Mesenchymal stem cell (in vitro differentiated cells and primary cell): Measurements from ENCODE around the gene SLC6A12.

Experiments
- DNase-seq: peaks from one replicate; pipeline ENCODE4 v3.0.0-alpha.2; 2013
- H2AFZ ChIP-seq: one replicate; pipeline ENCODE4 v1.6.1; 2013; ENCODE audit warnings: low read depth, mild to moderate bottlenecking, control low read depth, inconsistent platforms, low read length, moderate library complexity
- H2AK5ac ChIP-seq: 2 replicates; pipeline ENCODE4 v1.6.1; 2013; ENCODE audit warnings: low read length, moderate library complexity, mild to moderate bottlenecking, inconsistent platforms; ENCODE audit not compliant: severe bottlenecking
- H2BK120ac ChIP-seq: one replicate; pipeline ENCODE4 v1.6.1; 2013; ENCODE audit warnings: low read depth, mild to moderate bottlenecking, inconsistent platforms, low read length, moderate library complexity
- H2BK12ac ChIP-seq, 2 experiments: one replicate each; pipeline ENCODE4 v1.6.1; 2013; ENCODE audit warnings: inconsistent platforms in 2 of 2, low read length in 2 of 2, mild to moderate bottlenecking in 2 of 2, moderate library complexity in 2 of 2, control low read depth in 1 of 2
- H2BK15ac ChIP-seq: one replicate; pipeline ENCODE4 v1.6.1; 2013; ENCODE audit warnings: mild to moderate bottlenecking, low read depth, inconsistent platforms; ENCODE audit not compliant: poor library complexity, severe bottlenecking
- H2BK5ac ChIP-seq: 2 replicates; pipeline ENCODE4 v1.6.1; 2013; ENCODE audit warnings: low read depth, mild to moderate bottlenecking, low read length, control low read depth, inconsistent platforms; ENCODE audit not compliant: poor library complexity, severe bottlenecking
- H3K14ac ChIP-seq, 2 experiments: one replicate each; pipeline ENCODE4 v1.6.1; 2013; ENCODE audit warnings: inconsistent platforms in 2 of 2, low read length in 2 of 2, control low read depth in 1 of 2, mild to moderate bottlenecking in 1 of 2, moderate library complexity in 1 of 2
- H3K18ac ChIP-seq, 2 experiments: one replicate each; pipeline ENCODE4 v1.6.1; 2013; ENCODE audit warnings: inconsistent platforms in 2 of 2, low read length in 2 of 2, control low read depth in 1 of 2, low read depth in 1 of 2, mild to moderate bottlenecking in 1 of 2
- H3K23ac ChIP-seq, 2 experiments: one replicate each; pipeline ENCODE4 v1.6.1; 2013; ENCODE audit warnings: inconsistent platforms in 2 of 2, low read length in 2 of 2, mild to moderate bottlenecking in 2 of 2, moderate library complexity in 2 of 2, control low read depth in 1 of 2
- H3K27ac ChIP-seq: 2 replicates; pipeline ENCODE4 v1.5.1; 2013; ENCODE audit warnings: mild to moderate bottlenecking, moderate library complexity, low read length, control low read depth, inconsistent platforms; ENCODE audit not compliant: poor library complexity, severe bottlenecking
- H3K27me3 ChIP-seq, 2 experiments: 2 replicates each; pipeline versions ENCODE4 v1.6.1 to v1.7.0; 2013; ENCODE audit warnings: low read length in 2 of 2, mild to moderate bottlenecking in 2 of 2, moderate library complexity in 2 of 2, control low read depth in 1 of 2, inconsistent platforms in 1 of 2; ENCODE audit not compliant: control insufficient read depth in 1 of 2, insufficient read depth in 1 of 2
- H3K36me3 ChIP-seq, 2 experiments: 2 replicates each; pipeline versions ENCODE4 v1.6.1 to v1.7.0; 2013; ENCODE audit warnings: low read length in 2 of 2, control low read depth in 1 of 2, inconsistent platforms in 1 of 2, low read depth in 1 of 2, mild to moderate bottlenecking in 1 of 2; ENCODE audit not compliant: insufficient read depth in 2 of 2, control insufficient read depth in 1 of 2
- H3K4ac ChIP-seq, 2 experiments: one replicate each; pipeline ENCODE4 v1.6.1; 2013; ENCODE audit warnings: inconsistent platforms in 2 of 2, low read length in 2 of 2, mild to moderate bottlenecking in 2 of 2, moderate library complexity in 2 of 2, control low read depth in 1 of 2, low read depth in 1 of 2
- H3K4me1 ChIP-seq: 2 replicates; pipeline ENCODE4 v1.6.1; 2013; ENCODE audit warnings: low read depth, low read length, control low read depth; ENCODE audit not compliant: control insufficient read depth, insufficient read depth
- H3K4me2 ChIP-seq: 2 replicates; pipeline ENCODE4 v1.6.1; 2013; ENCODE audit warnings: low read length, mild to moderate bottlenecking, inconsistent platforms; ENCODE audit not compliant: poor library complexity, severe bottlenecking
- H3K4me3 ChIP-seq, 2 experiments: 2 replicates each; pipeline versions ENCODE4 v1.5.1 to v1.7.0; 2013; ENCODE audit warnings: low read length in 2 of 2, mild to moderate bottlenecking in 2 of 2, control low read depth in 1 of 2, low read depth in 1 of 2; ENCODE audit not compliant: insufficient read depth in 1 of 2
- H3K79me1 ChIP-seq: replicated peaks from 2 replicates; pipeline ENCODE4 v1.6.1; 2013; ENCODE audit warnings: mild to moderate bottlenecking, control low read depth, low read length, inconsistent platforms; ENCODE audit not compliant: poor library complexity, severe bottlenecking
- H3K9ac ChIP-seq: 2 replicates; pipeline ENCODE4 v1.7.0; 2013; ENCODE audit warnings: mild to moderate bottlenecking, low read length, moderate library complexity
- H3K9me3 ChIP-seq: 2 replicates; pipeline ENCODE4 v1.7.0; 2013; ENCODE audit warnings: mild to moderate bottlenecking, low read length; ENCODE audit not compliant: control insufficient read depth
- H4K8ac ChIP-seq: one replicate; pipeline ENCODE4 v1.6.1; 2013; ENCODE audit warnings: inconsistent platforms, mild to moderate bottlenecking, low read length, moderate library complexity
- H4K91ac ChIP-seq: one replicate; pipeline ENCODE4 v1.6.1; 2013; ENCODE audit warnings: mild to moderate bottlenecking, low read length, inconsistent platforms
- WGBS: methylation state at CpG from one replicate; pipeline ENCODE4 v1.1.7; 2013; ENCODE audit warnings: mixed read lengths; 5-methylcytosine and 5-hydroxymethylcytosine counted together

SLC6A12 gene

DNA sequence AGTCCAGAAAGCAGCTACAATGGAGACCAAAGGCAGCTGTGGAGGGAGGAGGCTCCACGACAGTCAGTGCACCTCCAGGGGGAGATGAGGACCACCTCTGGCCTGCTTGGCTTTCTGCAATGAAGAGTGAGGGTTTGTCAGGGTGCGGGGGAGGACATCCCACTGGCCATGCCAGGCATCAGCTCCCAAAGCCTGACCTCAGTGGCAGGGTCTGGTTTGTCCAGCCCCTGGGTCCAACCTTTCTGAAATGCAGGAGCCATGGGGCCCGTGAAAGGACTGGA is 35.2 kb downstream of the SLC6A12 start:
- 91% methylated on average over 3 of the region's 3 CpGs for WGBS
- no peak overlapping the region for H2AFZ ChIP-seq
- DNase-seq = no peak

GRCh38 chr12:177980-178828 is 35.8 kb downstream of the SLC6A12 start:
- peak overlapping the region; percentile 4 for H2AK5ac ChIP-seq
- H3K4ac ChIP-seq = no peak overlapping the region
- 92% methylated on average over 17 of the region's 20 CpGs for WGBS
- H3K4me2 ChIP-seq = no peak overlapping the region
- no peak overlapping the region for H4K8ac ChIP-seq
- H2AFZ ChIP-seq = no peak overlapping the region
- H3K27ac ChIP-seq = no peak overlapping the region
- no peak overlapping the region for H2BK12ac ChIP-seq
- H3K27me3 ChIP-seq = peaks cover 0 to 13% of the 10 kb centered on the region in 2 experiments
- H2BK120ac ChIP-seq = no peak overlapping the region
- H2BK5ac ChIP-seq = no peak overlapping the region
- H4K91ac ChIP-seq = no peak overlapping the region
- H3K9ac ChIP-seq = no peak overlapping the region
- H3K9me3 ChIP-seq = no peaks in the 10 kb centered on the region
- H3K14ac ChIP-seq = peak overlapping the region in 1 of 2 experiments; percentile 13
- no peak overlapping the region for H3K23ac ChIP-seq
- DNase-seq = no peak
- H3K4me1 ChIP-seq = peaks cover 79% of the 10 kb centered on the region
- peaks cover 0 to 3% of the 10 kb centered on the region in 2 experiments for H3K36me3 ChIP-seq
- H3K18ac ChIP-seq = peak overlapping the region in 1 of 2 experiments; percentile 25
- no peak overlapping the region for H2BK15ac ChIP-seq
- peaks cover 2% of the 10 kb centered on the region for H3K79me1 ChIP-seq
- H3K4me3 ChIP-seq = no peak overlapping the region

More for the DNA sequence above, 35.2 kb downstream of the SLC6A12 start:
- H3K27me3 ChIP-seq = peaks cover 0 to 8% of the 10 kb centered on the region in 2 experiments
- H3K23ac ChIP-seq = no peak overlapping the region
- peaks cover 2% of the 10 kb centered on the region for H3K79me1 ChIP-seq
- H2BK5ac ChIP-seq = no peak overlapping the region
- no peak overlapping the region for H2AK5ac ChIP-seq
- no peak overlapping the region for H2BK15ac ChIP-seq
- no peaks in the 10 kb centered on the region for H3K9me3 ChIP-seq
- no peak overlapping the region for H3K27ac ChIP-seq
- peak overlapping the region in 1 of 2 experiments; percentile 13 for H3K14ac ChIP-seq
- no peak overlapping the region for H2BK120ac ChIP-seq
- H2BK12ac ChIP-seq = peak overlapping the region; percentile 6 to 29
- peaks cover 76% of the 10 kb centered on the region for H3K4me1 ChIP-seq
- no peak overlapping the region for H3K4ac ChIP-seq
- H3K18ac ChIP-seq = peak overlapping the region in 1 of 2 experiments; percentile 25
- no peak overlapping the region for H3K4me3 ChIP-seq
- H3K36me3 ChIP-seq = peaks cover 0 to 3% of the 10 kb centered on the region in 2 experiments
- H3K9ac ChIP-seq = no peak overlapping the region
- H4K91ac ChIP-seq = no peak overlapping the region
- H3K4me2 ChIP-seq = no peak overlapping the region
- no peak overlapping the region for H4K8ac ChIP-seq

GRCh38 chr12:177336-177979 is 36.5 kb downstream of the SLC6A12 start:
- Histone ChIP-seq H2BK120ac (no peak overlapping the region), H3K4me1 (peaks cover 83% of the 10 kb centered on the region), H4K8ac (no peak overlapping the region), H4K91ac (peak overlapping the region; percentile 8), H3K9ac (no peak overlapping the region), H3K27me3 (peaks cover 0 to 21% of the 10 kb centered on the region in 2 experiments), H3K27ac (no peak overlapping the region), H3K18ac (peak overlapping the region; percentile 6 to 18), H3K14ac (peak overlapping the region in 1 of 2 experiments; percentile 74), H3K4ac (no peak overlapping the region), H3K4me3 (no peak overlapping the region), H2BK5ac (no peak overlapping the region), H3K9me3 (no peaks in the 10 kb centered on the region), H2BK12ac (peak overlapping the region in 1 of 2 experiments; percentile 57), H2BK15ac (peak overlapping the region; percentile 18), H3K36me3 (peaks cover 0 to 3% of the 10 kb centered on the region in 2 experiments), H2AFZ (no peak overlapping the region), H3K23ac (no peak overlapping the region), H2AK5ac (peak overlapping the region; percentile 4), H3K4me2 (no peak overlapping the region), H3K79me1 (peaks cover 2% of the 10 kb centered on the region)
- DNase-seq = no peak
- WGBS = 62% methylated on average over 11 of the region's 11 CpGs
